ENCODE data around the gene PHACTR1. TPM values are rescaled to one million over a fixed set of nuclear protein-coding genes. Genes with fewer than 3 reads are reported as not detected.
A peak's percentile ranks its signal among the peaks of the same experiment; 100 is the strongest.

The PHACTR1 gene
- total RNA-seq, 4 donors from 2014 or later: 12.6 to 17.7 (median 17.1) TPM

DNA sequence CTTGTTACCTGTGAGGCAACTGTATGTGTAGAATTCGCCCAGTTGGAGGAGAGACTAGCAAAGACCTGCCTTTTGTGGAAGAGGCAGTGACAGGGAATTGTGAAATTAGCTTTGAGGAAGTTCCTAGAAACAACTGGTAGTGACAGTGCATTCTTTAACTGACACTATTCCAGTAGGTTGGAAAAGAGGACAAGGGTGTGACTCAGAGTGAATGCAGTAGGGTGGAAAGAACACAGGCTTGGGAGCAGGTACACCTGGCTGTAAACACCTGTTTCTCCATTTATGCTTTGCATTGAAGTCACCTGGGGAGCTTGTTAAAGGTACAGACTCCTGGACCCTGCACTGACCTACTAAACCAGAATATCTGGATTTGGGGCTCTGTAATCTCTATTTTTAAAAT lies 295.7 kb downstream of the PHACTR1 start:
- no peak for ATAC-seq (ENCODE audit: low FRiP score)
- no peak for DNase-seq (ENCODE audit: low spot score)
- TF ChIP-seq, protein P1, sequence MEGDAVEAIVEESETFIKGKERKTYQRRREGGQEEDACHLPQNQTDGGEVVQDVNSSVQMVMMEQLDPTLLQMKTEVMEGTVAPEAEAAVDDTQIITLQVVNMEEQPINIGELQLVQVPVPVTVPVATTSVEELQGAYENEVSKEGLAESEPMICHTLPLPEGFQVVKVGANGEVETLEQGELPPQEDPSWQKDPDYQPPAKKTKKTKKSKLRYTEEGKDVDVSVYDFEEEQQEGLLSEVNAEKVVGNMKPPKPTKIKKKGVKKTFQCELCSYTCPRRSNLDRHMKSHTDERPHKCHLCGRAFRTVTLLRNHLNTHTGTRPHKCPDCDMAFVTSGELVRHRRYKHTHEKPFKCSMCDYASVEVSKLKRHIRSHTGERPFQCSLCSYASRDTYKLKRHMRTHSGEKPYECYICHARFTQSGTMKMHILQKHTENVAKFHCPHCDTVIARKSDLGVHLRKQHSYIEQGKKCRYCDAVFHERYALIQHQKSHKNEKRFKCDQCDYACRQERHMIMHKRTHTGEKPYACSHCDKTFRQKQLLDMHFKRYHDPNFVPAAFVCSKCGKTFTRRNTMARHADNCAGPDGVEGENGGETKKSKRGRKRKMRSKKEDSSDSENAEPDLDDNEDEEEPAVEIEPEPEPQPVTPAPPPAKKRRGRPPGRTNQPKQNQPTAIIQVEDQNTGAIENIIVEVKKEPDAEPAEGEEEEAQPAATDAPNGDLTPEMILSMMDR (IDR thresholded peaks at IDR 0.05): no peak

DNA sequence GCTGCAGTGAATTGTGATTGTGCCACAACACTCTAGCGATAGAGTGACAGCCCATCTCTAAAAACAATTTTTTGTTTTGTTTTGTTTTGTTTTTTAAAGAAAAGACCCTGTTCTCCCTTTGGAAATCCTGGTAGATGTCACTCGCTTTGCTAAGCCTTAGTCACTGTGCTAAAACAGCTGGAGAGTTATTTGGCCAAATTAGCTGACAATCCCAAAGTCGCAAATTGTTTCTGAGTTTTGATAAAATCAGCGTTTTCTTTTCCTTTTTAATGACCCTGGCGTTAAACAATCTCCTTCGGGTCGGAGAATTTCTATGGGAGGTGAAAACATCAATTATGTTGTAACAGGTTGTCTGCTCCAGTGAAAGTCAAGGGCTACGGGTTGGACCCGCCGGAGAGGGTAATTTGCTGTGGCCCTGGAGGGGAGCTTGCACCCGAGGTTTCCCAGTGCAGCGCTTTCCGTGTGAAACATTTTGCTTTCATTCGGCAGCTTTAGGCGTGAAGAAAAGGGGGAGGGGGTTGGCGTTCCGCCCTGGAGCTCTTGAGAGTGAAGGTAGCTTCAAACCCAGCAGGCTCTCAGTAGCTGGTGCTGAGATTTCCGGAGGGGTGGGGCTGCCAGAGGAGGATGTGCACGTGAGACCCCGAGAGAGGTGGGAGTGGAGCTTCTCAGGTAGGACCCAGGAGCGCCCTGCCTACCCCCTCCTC lies 296.6 kb downstream of the PHACTR1 start:
- DNase-seq (ENCODE audit: low spot score) (no peak), ATAC-seq (ENCODE audit: low FRiP score) (no peak)
- TF ChIP-seq, protein P1 (IDR thresholded peaks at IDR 0.05): no peak

DNA sequence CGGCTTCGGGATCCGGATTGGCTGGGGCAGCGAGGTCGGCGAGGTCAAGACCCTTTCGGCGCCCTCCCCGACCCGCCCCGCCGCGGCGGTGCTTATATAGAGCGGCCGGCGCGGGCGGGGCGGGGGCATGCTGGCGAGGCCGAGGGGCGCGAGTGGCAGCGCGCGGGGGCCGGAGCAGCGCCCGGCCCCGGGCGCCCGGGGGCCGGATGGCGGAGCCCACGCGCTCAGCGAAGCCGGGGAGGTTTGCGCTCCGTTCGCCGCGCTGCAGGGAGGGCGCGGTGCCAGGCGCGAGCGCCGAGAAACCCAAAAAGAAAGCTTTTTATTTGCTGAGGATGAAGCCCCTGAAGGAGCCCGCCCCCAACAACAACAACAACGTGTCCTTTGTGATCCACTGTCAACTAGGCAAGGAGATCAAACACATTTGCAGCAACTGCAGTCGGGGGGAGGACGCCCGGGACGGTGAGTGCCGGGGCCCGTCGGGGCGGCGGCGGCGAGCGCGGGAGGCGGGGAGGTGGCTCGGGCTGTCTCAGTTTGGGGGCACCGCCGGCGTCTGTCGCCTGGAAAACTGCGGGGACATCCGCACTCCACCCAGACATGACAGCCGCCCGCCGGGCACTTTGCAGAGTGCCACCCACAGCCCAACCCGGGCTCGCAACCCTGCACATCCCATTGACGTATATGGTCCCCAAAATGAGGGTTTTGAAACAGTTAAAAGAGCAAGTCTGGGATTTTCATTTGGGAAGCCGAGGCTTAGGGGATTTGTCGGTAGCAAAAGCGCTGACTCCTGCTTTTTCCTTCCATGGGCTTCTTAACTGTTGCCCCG lies 297.3 kb downstream of the PHACTR1 start:
- peak; percentile 40 for ATAC-seq (ENCODE audit: low FRiP score)
- DNase-seq (ENCODE audit: low spot score): no peak
- TF ChIP-seq, protein P1 (IDR thresholded peaks at IDR 0.05): no peak

DNA sequence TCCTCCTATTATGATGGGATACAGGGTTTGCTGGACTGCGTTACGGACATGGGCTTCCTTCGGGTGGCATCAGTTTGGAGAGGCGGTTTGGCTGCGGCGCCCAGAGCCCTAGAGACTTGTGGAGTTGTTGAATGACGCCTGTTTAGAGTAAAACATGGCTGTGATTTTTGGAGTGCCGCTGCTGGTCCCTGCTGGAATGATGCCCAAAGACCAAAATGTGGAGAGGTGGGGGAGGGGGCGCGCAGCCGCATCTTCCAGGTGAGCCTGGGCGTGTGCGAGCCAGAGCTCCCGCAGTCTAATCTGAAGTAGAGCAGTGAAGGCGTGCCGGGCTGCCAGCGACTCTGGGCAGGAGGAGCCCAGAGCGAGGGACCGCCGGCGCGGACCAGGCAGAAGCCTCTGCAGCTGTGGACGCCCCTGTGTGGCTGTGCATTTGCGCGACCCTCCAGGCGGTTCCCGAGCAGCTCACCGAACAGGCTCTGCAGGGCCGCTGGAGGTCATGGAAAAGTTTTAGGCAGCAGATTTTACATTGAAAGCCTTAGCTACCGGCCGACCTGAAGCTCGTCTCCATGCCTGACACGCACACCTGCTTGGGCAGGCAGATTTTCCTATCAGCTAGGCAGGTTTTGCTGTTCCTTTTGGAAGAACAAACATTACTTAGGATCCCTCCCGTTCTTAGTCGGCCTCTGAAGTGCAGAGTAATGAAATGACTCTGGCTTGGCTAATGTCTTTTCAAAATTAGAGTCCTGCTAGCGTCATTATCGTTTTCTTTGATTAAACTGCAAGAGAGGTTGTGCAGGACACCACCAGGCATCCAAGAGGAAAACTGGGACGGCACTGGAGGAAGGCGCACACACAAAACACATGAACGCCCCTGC lies 298.2 kb downstream of the PHACTR1 start:
- TF ChIP-seq, protein P1 (IDR thresholded peaks at IDR 0.05): no peak
- peak; percentile 13 for ATAC-seq (ENCODE audit: low FRiP score)
- no peak for DNase-seq (ENCODE audit: low spot score)

DNA sequence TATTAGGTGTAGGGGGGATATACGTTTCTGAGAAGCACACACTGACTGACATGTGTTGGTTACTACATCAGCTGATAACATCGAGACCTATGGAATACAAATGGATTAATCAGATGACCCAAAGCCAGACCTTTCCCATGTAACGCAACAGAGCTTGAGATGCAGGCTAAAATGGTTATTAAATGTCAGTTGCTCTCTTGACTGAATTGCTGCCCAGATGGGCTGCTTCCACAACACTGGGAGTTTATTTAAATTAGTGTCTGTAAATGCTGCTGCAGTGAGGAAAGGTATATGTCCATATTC lies 298.8 kb downstream of the PHACTR1 start:
- TF ChIP-seq, protein P1 (IDR thresholded peaks at IDR 0.05): no peak
- DNase-seq (ENCODE audit: low spot score): no peak
- no peak for ATAC-seq (ENCODE audit: low FRiP score)

DNA sequence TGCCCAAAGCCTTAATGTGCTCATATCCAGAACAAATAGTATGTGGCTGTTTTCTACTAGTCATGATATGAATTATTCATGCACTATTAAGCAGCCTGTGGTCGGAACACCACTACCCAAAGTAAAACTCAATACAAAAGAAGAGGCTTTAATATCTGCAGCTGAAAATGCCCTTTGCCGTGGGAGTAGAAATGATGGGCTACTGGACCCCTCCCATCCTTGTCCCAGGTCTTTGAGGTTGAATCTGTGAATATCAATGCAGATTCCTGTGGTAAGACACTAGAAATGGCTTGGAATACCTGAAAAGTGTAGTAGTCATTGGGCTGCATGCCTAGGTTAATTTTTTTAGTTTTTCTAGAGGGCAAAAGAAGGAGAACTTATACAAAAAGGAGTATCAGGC lies 308.0 kb downstream of the PHACTR1 start:
- TF ChIP-seq, protein P1 (IDR thresholded peaks at IDR 0.05): no peak
- ATAC-seq (ENCODE audit: low FRiP score) (no peak), DNase-seq (ENCODE audit: low spot score) (no peak)
